Panc1 (cell line): ENCODE measurements around the gene ZBED6.

Experiments
- POLR2AphosphoS5 ChIP-seq: IDR thresholded peaks from 2 replicates; pipeline ENCODE4 v1.6.1; 2012; ENCODE audit warnings: mild to moderate bottlenecking, low read depth, low read length, moderate library complexity
- SIN3A ChIP-seq: IDR thresholded peaks from 2 replicates; pipeline ENCODE4 v1.6.1; 2012; ENCODE audit warnings: low read depth, mild to moderate bottlenecking, low read length, moderate library complexity, borderline replicate concordance; ENCODE audit not compliant: insufficient read depth
- TF ChIP-seq, protein P1 (sequence below): fragments of 450-650 bp; IDR thresholded peaks from 2 replicates; pipeline ENCODE4 v1.5.1; 2017; ENCODE audit warnings: mild to moderate bottlenecking
- TF ChIP-seq, protein P2 (sequence below), 2 experiments: IDR thresholded peaks; 2 replicates each; pipeline ENCODE4 v1.6.1; 2011 to 2012; ENCODE audit warnings: low read depth in 2 of 2, control low read depth in 1 of 2, low read length in 1 of 2, mild to moderate bottlenecking in 1 of 2, moderate library complexity in 1 of 2; ENCODE audit not compliant: insufficient read depth in 1 of 2

DNA sequence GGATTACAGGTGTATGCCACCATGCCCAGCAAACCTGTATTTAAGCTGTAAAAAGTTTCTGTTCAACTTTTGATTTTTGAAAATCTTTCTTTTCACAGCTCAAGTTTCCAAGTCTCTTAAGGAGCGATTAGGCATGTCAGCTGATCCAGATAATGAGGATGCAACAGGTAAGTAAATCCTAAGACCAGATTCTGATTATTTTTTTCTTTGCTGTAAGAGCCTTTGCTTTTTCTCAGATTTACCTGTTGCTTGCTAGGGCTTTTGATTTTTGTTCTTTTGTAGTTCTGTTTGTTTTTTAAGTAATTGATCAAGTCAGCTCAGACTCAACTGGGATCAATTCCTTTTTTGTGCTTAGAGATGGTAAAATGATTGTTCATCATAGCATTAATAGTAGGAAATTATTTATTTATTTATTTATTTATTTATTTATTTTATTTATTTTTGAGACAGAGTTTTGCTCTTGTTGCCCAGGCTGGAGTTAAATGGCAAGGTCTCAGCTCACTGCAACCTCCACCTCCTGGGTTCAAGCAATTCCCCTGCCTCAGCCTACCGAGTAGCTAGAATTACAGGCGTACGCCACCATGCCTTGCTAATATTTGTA lies 44.9 kb downstream of the ZBED6 start:
- TF ChIP-seq, protein P1, sequence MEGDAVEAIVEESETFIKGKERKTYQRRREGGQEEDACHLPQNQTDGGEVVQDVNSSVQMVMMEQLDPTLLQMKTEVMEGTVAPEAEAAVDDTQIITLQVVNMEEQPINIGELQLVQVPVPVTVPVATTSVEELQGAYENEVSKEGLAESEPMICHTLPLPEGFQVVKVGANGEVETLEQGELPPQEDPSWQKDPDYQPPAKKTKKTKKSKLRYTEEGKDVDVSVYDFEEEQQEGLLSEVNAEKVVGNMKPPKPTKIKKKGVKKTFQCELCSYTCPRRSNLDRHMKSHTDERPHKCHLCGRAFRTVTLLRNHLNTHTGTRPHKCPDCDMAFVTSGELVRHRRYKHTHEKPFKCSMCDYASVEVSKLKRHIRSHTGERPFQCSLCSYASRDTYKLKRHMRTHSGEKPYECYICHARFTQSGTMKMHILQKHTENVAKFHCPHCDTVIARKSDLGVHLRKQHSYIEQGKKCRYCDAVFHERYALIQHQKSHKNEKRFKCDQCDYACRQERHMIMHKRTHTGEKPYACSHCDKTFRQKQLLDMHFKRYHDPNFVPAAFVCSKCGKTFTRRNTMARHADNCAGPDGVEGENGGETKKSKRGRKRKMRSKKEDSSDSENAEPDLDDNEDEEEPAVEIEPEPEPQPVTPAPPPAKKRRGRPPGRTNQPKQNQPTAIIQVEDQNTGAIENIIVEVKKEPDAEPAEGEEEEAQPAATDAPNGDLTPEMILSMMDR = no peak
- TF ChIP-seq, protein P2, sequence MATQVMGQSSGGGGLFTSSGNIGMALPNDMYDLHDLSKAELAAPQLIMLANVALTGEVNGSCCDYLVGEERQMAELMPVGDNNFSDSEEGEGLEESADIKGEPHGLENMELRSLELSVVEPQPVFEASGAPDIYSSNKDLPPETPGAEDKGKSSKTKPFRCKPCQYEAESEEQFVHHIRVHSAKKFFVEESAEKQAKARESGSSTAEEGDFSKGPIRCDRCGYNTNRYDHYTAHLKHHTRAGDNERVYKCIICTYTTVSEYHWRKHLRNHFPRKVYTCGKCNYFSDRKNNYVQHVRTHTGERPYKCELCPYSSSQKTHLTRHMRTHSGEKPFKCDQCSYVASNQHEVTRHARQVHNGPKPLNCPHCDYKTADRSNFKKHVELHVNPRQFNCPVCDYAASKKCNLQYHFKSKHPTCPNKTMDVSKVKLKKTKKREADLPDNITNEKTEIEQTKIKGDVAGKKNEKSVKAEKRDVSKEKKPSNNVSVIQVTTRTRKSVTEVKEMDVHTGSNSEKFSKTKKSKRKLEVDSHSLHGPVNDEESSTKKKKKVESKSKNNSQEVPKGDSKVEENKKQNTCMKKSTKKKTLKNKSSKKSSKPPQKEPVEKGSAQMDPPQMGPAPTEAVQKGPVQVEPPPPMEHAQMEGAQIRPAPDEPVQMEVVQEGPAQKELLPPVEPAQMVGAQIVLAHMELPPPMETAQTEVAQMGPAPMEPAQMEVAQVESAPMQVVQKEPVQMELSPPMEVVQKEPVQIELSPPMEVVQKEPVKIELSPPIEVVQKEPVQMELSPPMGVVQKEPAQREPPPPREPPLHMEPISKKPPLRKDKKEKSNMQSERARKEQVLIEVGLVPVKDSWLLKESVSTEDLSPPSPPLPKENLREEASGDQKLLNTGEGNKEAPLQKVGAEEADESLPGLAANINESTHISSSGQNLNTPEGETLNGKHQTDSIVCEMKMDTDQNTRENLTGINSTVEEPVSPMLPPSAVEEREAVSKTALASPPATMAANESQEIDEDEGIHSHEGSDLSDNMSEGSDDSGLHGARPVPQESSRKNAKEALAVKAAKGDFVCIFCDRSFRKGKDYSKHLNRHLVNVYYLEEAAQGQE (IDR thresholded peaks at IDR 0.05; ENCODE audit: insufficient read depth in 1 of 2, low read depth in 2 of 2, low read length in 1 of 2) = no peak
- TF ChIP-seq SIN3A = no peak
- no peak for TF ChIP-seq POLR2AphosphoS5
